Measurements from ENCODE around the gene JAZF1. TPM values are rescaled to one million over a fixed set of nuclear protein-coding genes. Genes with fewer than 3 reads are reported as not detected.

Gene JAZF1
- total and polyA plus RNA-seq, 2 of the 8 experiments (the other 6 are each of a cell fraction or from before 2014, with no cell fraction given), result 2.6 to 21.8 TPM

GRCh38 chr7:28013019-28013418 is 167.6 kb downstream of the JAZF1 start:
- WGBS, 2 experiments (ENCODE audit: extremely low coverage in 1 of 2, insufficient coverage in 1 of 2, insufficient read length in 1 of 2, insufficient replicate concordance in 2 of 2, low coverage in 1 of 2, low lambda C conversion rate in 2 of 2, missing lambda C conversion rate in 1 of 2), result 90% methylated on average over 2 of the region's 2 CpGs; no CpG with 5 or more reads in 1 of the 2 experiments
- H3K4me2 ChIP-seq (ENCODE audit: insufficient read depth in 1 of 2, low read depth in 2 of 2, low read length in 2 of 2), result no peak overlapping the region
- DNase-seq (ENCODE audit: low read depth in 1 of 2, low spot score in 2 of 2) (no peak), FAIRE-seq (no peak)
- no peak overlapping the region for H2BK20ac ChIP-seq (ENCODE audit: low read length)
- no peaks in the 10 kb centered on the region for H3K27me3 ChIP-seq (replicated peaks in 1 of 4; ENCODE audit: control insufficient read depth in 3 of 4, extremely low read depth in 1 of 4, insufficient read depth in 3 of 4, low read length in 3 of 4)
- no peak overlapping the region for H3K56ac ChIP-seq (replicated peaks; ENCODE audit: insufficient read length, low read depth, low read length)
- no peaks in the 10 kb centered on the region for H3K23me2 ChIP-seq (ENCODE audit: low read depth, low read length)
- H3K23ac ChIP-seq (ENCODE audit: insufficient read length), result no peak overlapping the region
- no peaks in the 10 kb centered on the region for H4K20me1 ChIP-seq (replicated peaks in 1 of 2; ENCODE audit: control insufficient read depth in 1 of 2, insufficient read depth in 2 of 2, low read length in 2 of 2)
- no peak overlapping the region for H3K4me3 ChIP-seq (ENCODE audit: extremely low read depth in 1 of 4, insufficient read depth in 2 of 4, low read depth in 3 of 4, low read length in 4 of 4)
- H3K36me3 ChIP-seq (ENCODE audit: control insufficient read depth in 2 of 4, insufficient read depth in 4 of 4, low read length in 3 of 4), result no peaks in the 10 kb centered on the region
- H2BK12ac ChIP-seq (ENCODE audit: low read depth, low read length), result no peak overlapping the region
- H3K79me1 ChIP-seq (ENCODE audit: low read depth, low read length), result no peaks in the 10 kb centered on the region
- no peak overlapping the region for H2AFZ ChIP-seq (ENCODE audit: low read length)
- H4K91ac ChIP-seq (replicated peaks; ENCODE audit: insufficient read length, low read length), result no peak overlapping the region
- ChIA-PET POLR2A (ENCODE audit: partially characterized antibody) (interaction anchor here (1.2 kb wide), 1 partner anchor 11 kb away, joined by 3 read pairs; no protein-coding TSS in a partner anchor), CTCF (ENCODE audit: partially characterized antibody) (interaction anchor here (0.7 to 1.1 kb wide), 3 partner anchors 19 to 802 kb away, joined by 3 read pairs; no protein-coding TSS in a partner anchor)
- no peak overlapping the region for H3K4ac ChIP-seq (replicated peaks; ENCODE audit: insufficient read length, low read depth, low read length)
- H2BK5ac ChIP-seq (ENCODE audit: low read depth, low read length), result no peak overlapping the region
- H3K79me2 ChIP-seq (ENCODE audit: control insufficient read depth in 1 of 2, insufficient read depth in 2 of 2, low read length in 2 of 2), result no peaks in the 10 kb centered on the region
- no peak overlapping the region for H4K5ac ChIP-seq (ENCODE audit: insufficient read length, low read depth, low read length)
- H3K14ac ChIP-seq (ENCODE audit: insufficient read length), result no peak overlapping the region
- H3K9ac ChIP-seq (replicated peaks in 1 of 4; ENCODE audit: extremely low read depth in 1 of 4, low read depth in 3 of 4, low read length in 3 of 4), result no peak overlapping the region
- peaks cover 0 to under 1% (median 0%) of the 10 kb centered on the region in 4 experiments; a peak in 1 of 7 replicates for H3K4me1 ChIP-seq (replicated peaks in 1 of 4; ENCODE audit: control insufficient read depth in 3 of 4, insufficient read depth in 4 of 4, low read length in 3 of 4)
- no peak overlapping the region for H2AK5ac ChIP-seq (ENCODE audit: low read depth, low read length)
- no peak overlapping the region for H3K27ac ChIP-seq (ENCODE audit: low read depth, low read length)
- no peak overlapping the region for H4K8ac ChIP-seq (ENCODE audit: extremely low read depth, insufficient read depth, low read length)
- no peak overlapping the region for H3K18ac ChIP-seq (ENCODE audit: extremely low read depth, low read length)
- H3K9me3 ChIP-seq (ENCODE audit: insufficient read depth in 2 of 2, low read depth in 1 of 2, low read length in 1 of 2), result peaks cover 11% of the 10 kb centered on the region in 2 experiments
- H2BK120ac ChIP-seq (replicated peaks; ENCODE audit: low read depth, low read length), result no peak overlapping the region
- no peak overlapping the region for H2BK15ac ChIP-seq (ENCODE audit: low read length)
- TF ChIP-seq ASH2L (IDR thresholded peaks at IDR 0.05; ENCODE audit: low read length) (no peak), NRF1 (IDR thresholded peaks at IDR 0.05; ENCODE audit: low read depth, low read length) (no peak), CTBP2 (IDR thresholded peaks at IDR 0.05; ENCODE audit: borderline replicate concordance, insufficient read depth, insufficient read length, low read length) (no peak), BRCA1 (IDR thresholded peaks at IDR 0.05; ENCODE audit: low read depth, low read length) (no peak), KDM5A (IDR thresholded peaks at IDR 0.05; ENCODE audit: low read length) (no peak), HDAC6 (IDR thresholded peaks at IDR 0.05; ENCODE audit: low read depth, low read length) (no peak), SUZ12 (IDR thresholded peaks at IDR 0.05; ENCODE audit: low read length) (no peak), PHF8 (conservative IDR thresholded peaks at IDR 0.05; ENCODE audit: low read depth, low read length) (no peak), FOSL1 (IDR thresholded peaks at IDR 0.05; ENCODE audit: insufficient read depth, low read depth, low read length) (no peak), CREB1 (IDR thresholded peaks at IDR 0.05) (no peak), EZH2 (IDR thresholded peaks at IDR 0.05; ENCODE audit: low read depth, low read length, severe bottlenecking) (no peak), SRF (IDR thresholded peaks at IDR 0.05; ENCODE audit: low read depth, low read length) (no peak)
- TF ChIP-seq, protein P1, sequence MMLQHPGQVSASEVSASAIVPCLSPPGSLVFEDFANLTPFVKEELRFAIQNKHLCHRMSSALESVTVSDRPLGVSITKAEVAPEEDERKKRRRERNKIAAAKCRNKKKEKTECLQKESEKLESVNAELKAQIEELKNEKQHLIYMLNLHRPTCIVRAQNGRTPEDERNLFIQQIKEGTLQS (IDR thresholded peaks at IDR 0.05; ENCODE audit: insufficient read depth, low read depth, low read length), result no peak

All from H1 (cell line).